ENCODE measurements around the gene IL15RA.

IL15RA gene

GRCh38 chr10:5970527-5970926 lies 6.8 kb downstream of the IL15RA start:
- TF ChIP-seq CTCF (IDR thresholded peaks at IDR 0.05; ENCODE audit: borderline replicate concordance, insufficient read depth, low read depth, low read length), result no peak
- no peak overlapping the region for H3K4me3 ChIP-seq (ENCODE audit: low read depth, low read length)

GRCh38 chr10:5970066-5970465 lies 7.3 kb downstream of the IL15RA start:
- H3K4me3 ChIP-seq (ENCODE audit: low read depth, low read length), result no peak overlapping the region
- TF ChIP-seq CTCF (IDR thresholded peaks at IDR 0.05; ENCODE audit: borderline replicate concordance, insufficient read depth, low read depth, low read length), result no peak

- H3K4me3 ChIP-seq (ENCODE audit: low read depth, low read length), result no peak overlapping the region
- no peak for TF ChIP-seq CTCF (IDR thresholded peaks at IDR 0.05; ENCODE audit: borderline replicate concordance, insufficient read depth, low read depth, low read length)
Observed at GRCh38 chr10:5968681-5969453, 8.5 kb downstream of the IL15RA start.

- no peak for TF ChIP-seq CTCF (IDR thresholded peaks at IDR 0.05; ENCODE audit: borderline replicate concordance, insufficient read depth, low read depth, low read length)
- no peak overlapping the region for H3K4me3 ChIP-seq (ENCODE audit: low read depth, low read length)
Observed at GRCh38 chr10:5968037-5968680, 9.2 kb downstream of the IL15RA start.

- no peak overlapping the region for H3K4me3 ChIP-seq (ENCODE audit: low read depth, low read length)
- no peak for TF ChIP-seq CTCF (IDR thresholded peaks at IDR 0.05; ENCODE audit: borderline replicate concordance, insufficient read depth, low read depth, low read length)
Observed at GRCh38 chr10:5965266-5965665, 12.1 kb downstream of the IL15RA start.

GRCh38 chr10:5964736-5965135 lies 12.6 kb downstream of the IL15RA start:
- no peak overlapping the region for H3K4me3 ChIP-seq (ENCODE audit: low read depth, low read length)
- no peak for TF ChIP-seq CTCF (IDR thresholded peaks at IDR 0.05; ENCODE audit: borderline replicate concordance, insufficient read depth, low read depth, low read length)

GRCh38 chr10:5963591-5963990 lies 13.8 kb downstream of the IL15RA start:
- no peak overlapping the region for H3K4me3 ChIP-seq (ENCODE audit: low read depth, low read length)
- no peak for TF ChIP-seq CTCF (IDR thresholded peaks at IDR 0.05; ENCODE audit: borderline replicate concordance, insufficient read depth, low read depth, low read length)

All from GM12875 (cell line).